ENCODE data around the gene GRIK4. TPM values are rescaled to one million over a fixed set of nuclear protein-coding genes. Genes with fewer than 3 reads are reported as not detected.

The GRIK4 gene
- total RNA-seq, 1 experiment from 2014 or later = not detected

DNA sequence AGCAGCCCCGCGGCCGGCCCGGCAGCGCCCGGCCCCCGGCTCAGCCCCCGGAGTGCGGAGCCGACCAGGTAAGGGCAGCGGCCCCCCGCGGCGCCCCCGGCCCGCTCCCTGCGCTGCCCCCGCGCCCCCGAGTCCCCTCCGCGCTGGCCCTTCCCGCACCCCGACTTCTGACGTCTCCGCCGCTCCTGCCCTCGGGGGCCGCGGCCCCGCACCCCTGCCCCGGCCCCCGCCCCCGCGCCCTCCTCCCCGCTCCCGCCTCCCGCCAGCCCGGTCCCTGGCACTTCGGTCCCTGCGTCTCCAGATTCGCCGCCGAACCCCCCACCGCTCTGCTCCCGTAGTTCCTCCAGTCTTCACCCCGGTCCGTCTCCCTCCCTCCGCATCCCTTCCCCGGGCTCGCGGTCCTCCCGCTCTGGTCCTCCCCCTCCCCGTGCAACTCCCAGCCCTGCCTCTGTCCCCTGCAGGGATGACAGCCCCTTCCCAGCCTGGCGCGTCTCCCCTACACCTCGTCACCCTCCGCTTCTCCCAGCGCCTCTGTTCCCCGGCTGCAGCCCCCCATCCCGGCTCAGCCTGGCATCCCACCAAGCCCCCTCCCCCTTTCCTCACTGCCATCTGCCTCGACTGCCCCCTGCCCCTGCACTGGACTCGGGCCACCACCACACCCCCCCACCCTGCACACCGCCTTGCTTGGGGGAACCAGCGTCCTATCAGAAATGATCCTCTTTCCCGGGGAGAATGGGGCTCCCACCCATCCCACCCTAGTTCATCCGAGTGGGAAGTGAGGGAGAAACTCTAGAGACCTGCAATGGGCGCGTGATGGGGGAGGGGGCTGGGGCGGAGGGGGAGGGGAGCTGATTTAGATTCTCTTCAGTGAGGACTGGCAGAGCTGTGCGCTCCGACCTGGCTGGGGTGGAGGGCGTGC lies 531 bp downstream of the GRIK4 start:
- H3K9me2 ChIP-seq (ENCODE audit: insufficient read depth) = no peaks in the 10 kb centered on the region
- no peaks in the 10 kb centered on the region for H4K20me1 ChIP-seq (ENCODE audit: insufficient read depth)
- ChIA-PET POLR2A (ENCODE audit: unreplicated experiment) (no interaction called here), CTCF (interaction anchor here (0.5 to 0.7 kb wide), 4 partner anchors 120 to 487 kb away, joined by 3 to 15 read pairs (median 5); no protein-coding TSS in a partner anchor)
- H3K9me3 ChIP-seq (ENCODE audit: insufficient read depth, low read depth) = no peaks in the 10 kb centered on the region
- H3K4me3 ChIP-seq = no peak overlapping the region
- H3F3A ChIP-seq (ENCODE audit: insufficient read depth, low read depth) = no peaks in the 10 kb centered on the region
- intact Hi-C loops (cut with micrococcal nuclease; ENCODE audit: unreplicated experiment) = loop anchor here (1.0 to 10.0 kb wide), 7 partner anchors 173 to 1080 kb away; no protein-coding TSS in a partner anchor
- H3K79me2 ChIP-seq (ENCODE audit: low read depth) = no peaks in the 10 kb centered on the region
- no peak for DNase-seq
- no peak for TF ChIP-seq CTCF (conservative IDR thresholded peaks at IDR 0.05)
- TF ChIP-seq EZH2 (IDR thresholded peaks at IDR 0.05; ENCODE audit: low read depth) = no peak
- no TSS peak for BruUV-seq (replicated peaks)
- no peak overlapping the region for H2AFZ ChIP-seq
- H3K4me1 ChIP-seq (replicated peaks; ENCODE audit: insufficient read depth) = no peaks in the 10 kb centered on the region
- H3K36me3 ChIP-seq (ENCODE audit: low read depth) = no peaks in the 10 kb centered on the region
- peaks cover 72% of the 10 kb centered on the region for H3K27me3 ChIP-seq (ENCODE audit: insufficient read depth, low read depth)
- no peak overlapping the region for H3K27ac ChIP-seq
- no peak overlapping the region for H3K4me2 ChIP-seq

GRCh38 chr11:120512739-120513435 lies 1.3 kb downstream of the GRIK4 start:
- H3K9me2 ChIP-seq (ENCODE audit: insufficient read depth) = no peaks in the 10 kb centered on the region
- no peaks in the 10 kb centered on the region for H3K4me1 ChIP-seq (replicated peaks; ENCODE audit: insufficient read depth)
- no peaks in the 10 kb centered on the region for H3K36me3 ChIP-seq (ENCODE audit: low read depth)
- no peaks in the 10 kb centered on the region for H4K20me1 ChIP-seq (ENCODE audit: insufficient read depth)
- no peak overlapping the region for H2AFZ ChIP-seq
- H3K27me3 ChIP-seq (ENCODE audit: insufficient read depth, low read depth) = peaks cover 72% of the 10 kb centered on the region
- no peak overlapping the region for H3K27ac ChIP-seq
- TF ChIP-seq EZH2 (IDR thresholded peaks at IDR 0.05; ENCODE audit: low read depth) = no peak
- TF ChIP-seq CTCF (conservative IDR thresholded peaks at IDR 0.05) = peak; percentile 33; the same call in 1 of the 2 replicates
- CTCF ChIA-PET = interaction anchor here (0.5 to 0.7 kb wide), 2 partner anchors 172 to 486 kb away, joined by 3 to 5 read pairs; no protein-coding TSS in a partner anchor
- no peak for DNase-seq
- H3F3A ChIP-seq (ENCODE audit: insufficient read depth, low read depth) = no peaks in the 10 kb centered on the region
- H3K9me3 ChIP-seq (ENCODE audit: insufficient read depth, low read depth) = no peaks in the 10 kb centered on the region
- H3K4me3 ChIP-seq = no peak overlapping the region
- intact Hi-C loops (cut with micrococcal nuclease; ENCODE audit: unreplicated experiment) = loop anchor here (5.0 to 10.0 kb wide), 4 partner anchors 341 to 1079 kb away; no protein-coding TSS in a partner anchor
- no TSS peak for BruUV-seq (replicated peaks)
- H3K79me2 ChIP-seq (ENCODE audit: low read depth) = no peaks in the 10 kb centered on the region
- no peak overlapping the region for H3K4me2 ChIP-seq
- POLR2A ChIA-PET (ENCODE audit: unreplicated experiment) = no interaction called here

DNA sequence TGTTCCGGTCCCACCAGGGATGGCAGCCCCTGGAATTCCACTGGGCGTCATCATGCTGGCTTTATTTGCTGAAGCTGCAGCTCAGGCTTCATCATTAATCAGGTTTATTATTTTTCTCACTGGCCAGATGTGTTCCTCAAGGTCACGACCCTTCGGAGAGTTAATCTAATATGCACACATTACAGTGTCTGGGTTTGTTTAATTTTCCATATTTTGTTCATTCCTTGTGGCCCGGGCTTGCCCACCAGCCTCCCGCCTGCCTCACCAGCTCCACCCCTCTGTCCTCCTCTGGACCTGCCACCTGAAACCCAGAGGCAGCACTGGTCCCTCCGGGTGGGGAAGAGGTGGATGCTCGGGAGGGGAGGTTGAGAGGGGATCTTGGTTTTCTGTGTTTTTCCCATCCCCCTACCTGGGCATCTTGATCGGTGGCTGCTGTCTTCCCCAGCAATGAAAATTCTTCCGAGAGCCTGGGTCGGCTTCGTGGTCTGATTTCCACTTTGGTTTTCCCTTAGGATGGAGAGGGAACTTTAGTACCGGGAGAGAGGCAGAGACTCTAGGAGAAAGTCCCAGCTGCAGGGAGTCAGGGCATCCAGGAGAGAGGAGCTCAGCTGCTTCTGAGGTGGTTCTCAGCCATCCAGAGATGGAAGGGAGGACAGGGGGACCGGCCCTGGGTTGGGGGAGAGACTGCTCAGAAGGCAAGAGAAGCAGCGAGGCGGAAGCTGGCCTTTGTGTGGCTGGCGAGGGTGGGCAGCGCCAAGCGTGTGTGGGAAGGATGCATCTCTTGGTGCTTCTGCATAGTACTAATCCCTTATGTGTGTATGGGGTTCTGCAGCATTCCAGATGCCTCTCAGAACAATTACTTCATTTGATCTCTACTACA lies 2.1 kb downstream of the GRIK4 start:
- H3K4me2 ChIP-seq = no peak overlapping the region
- no peak for DNase-seq
- no peak overlapping the region for H3K4me3 ChIP-seq
- no peaks in the 10 kb centered on the region for H4K20me1 ChIP-seq (ENCODE audit: insufficient read depth)
- no peaks in the 10 kb centered on the region for H3F3A ChIP-seq (ENCODE audit: insufficient read depth, low read depth)
- ChIA-PET POLR2A (ENCODE audit: unreplicated experiment) (no interaction called here), CTCF (no interaction called here)
- no peak overlapping the region for H2AFZ ChIP-seq
- H3K9me3 ChIP-seq (ENCODE audit: insufficient read depth, low read depth) = no peaks in the 10 kb centered on the region
- no peaks in the 10 kb centered on the region for H3K36me3 ChIP-seq (ENCODE audit: low read depth)
- H3K27ac ChIP-seq = no peak overlapping the region
- TF ChIP-seq CTCF (conservative IDR thresholded peaks at IDR 0.05) (no peak), EZH2 (IDR thresholded peaks at IDR 0.05; ENCODE audit: low read depth) (no peak)
- H3K4me1 ChIP-seq (replicated peaks; ENCODE audit: insufficient read depth) = no peaks in the 10 kb centered on the region
- no TSS peak for BruUV-seq (replicated peaks)
- no peaks in the 10 kb centered on the region for H3K9me2 ChIP-seq (ENCODE audit: insufficient read depth)
- H3K79me2 ChIP-seq (ENCODE audit: low read depth) = no peaks in the 10 kb centered on the region
- intact Hi-C loops (cut with micrococcal nuclease; ENCODE audit: unreplicated experiment) = loop anchor here (5.0 to 10.0 kb wide), 4 partner anchors 341 to 1079 kb away; no protein-coding TSS in a partner anchor
- peaks cover 67% of the 10 kb centered on the region for H3K27me3 ChIP-seq (ENCODE audit: insufficient read depth, low read depth)
